Prostate gland (tissue), 2 donors: Measurements from ENCODE around the gene TNXB.

Experiments used
- POLR2A ChIP-seq: fragments of 450-650 bp; IDR thresholded peaks from one replicate; pipeline ENCODE4 v1.6.1; 2016; ENCODE audit warnings: antibody characterized with exemption, mild to moderate bottlenecking
- TF ChIP-seq, protein P1 (sequence below), 4 experiments: fragments of 200-600 bp in 2 of 4; fragments of 450-650 bp in 2 of 4; sonication (generic) in 2 of 4; IDR thresholded peaks; 1 replicate in 3 of 4; 2 replicates in 1 of 4; pipeline ENCODE4 v1.5.1; 2016 to 2019; ENCODE audit warnings: antibody characterized with exemption in 4 of 4, mild to moderate bottlenecking in 2 of 4, moderate library complexity in 2 of 4

DNA sequence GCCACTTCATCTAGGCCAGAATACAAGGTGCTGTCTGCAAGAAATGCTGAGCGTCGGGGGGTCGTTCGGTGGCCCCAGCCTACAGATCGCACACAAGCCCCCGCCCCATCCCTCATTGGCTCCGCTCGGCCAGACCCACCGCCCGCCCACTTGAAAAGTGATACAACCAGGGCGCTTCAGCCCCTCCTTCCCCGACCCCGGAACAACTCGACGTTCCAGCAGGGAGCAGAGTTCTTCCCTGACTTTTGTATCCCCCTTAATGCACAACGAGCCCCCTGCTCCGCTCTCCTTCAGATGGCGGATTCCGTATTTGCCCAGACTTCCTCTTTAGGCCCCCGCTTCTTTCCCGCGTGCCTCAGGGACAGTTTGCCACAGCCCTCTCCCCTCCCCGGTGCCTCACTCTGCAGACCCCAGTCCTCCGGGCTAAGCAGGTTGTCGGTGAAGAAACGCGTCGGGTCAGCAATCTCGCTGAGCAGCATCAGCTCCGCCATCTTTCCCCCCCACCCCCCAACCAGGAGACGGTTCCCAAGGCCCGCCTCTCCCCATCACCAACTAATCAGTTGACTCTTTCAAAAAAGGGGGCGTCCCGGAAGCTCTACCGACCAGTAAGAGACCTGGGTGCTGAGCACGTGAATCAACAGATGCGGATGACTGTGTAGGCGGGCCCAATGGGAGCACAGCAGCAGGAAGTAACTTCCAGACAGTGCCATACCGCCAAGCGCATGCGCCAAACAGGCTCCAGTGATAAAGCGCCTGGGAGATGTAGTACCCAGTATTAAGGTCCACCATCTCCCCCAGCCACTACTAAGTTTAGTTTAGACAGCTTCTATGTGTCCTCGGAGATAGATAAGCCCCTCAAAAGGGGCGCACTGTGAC, 18.8 kb upstream of the TNXB start, which contains the start of gene ATF6B:
- TF ChIP-seq, protein P1, sequence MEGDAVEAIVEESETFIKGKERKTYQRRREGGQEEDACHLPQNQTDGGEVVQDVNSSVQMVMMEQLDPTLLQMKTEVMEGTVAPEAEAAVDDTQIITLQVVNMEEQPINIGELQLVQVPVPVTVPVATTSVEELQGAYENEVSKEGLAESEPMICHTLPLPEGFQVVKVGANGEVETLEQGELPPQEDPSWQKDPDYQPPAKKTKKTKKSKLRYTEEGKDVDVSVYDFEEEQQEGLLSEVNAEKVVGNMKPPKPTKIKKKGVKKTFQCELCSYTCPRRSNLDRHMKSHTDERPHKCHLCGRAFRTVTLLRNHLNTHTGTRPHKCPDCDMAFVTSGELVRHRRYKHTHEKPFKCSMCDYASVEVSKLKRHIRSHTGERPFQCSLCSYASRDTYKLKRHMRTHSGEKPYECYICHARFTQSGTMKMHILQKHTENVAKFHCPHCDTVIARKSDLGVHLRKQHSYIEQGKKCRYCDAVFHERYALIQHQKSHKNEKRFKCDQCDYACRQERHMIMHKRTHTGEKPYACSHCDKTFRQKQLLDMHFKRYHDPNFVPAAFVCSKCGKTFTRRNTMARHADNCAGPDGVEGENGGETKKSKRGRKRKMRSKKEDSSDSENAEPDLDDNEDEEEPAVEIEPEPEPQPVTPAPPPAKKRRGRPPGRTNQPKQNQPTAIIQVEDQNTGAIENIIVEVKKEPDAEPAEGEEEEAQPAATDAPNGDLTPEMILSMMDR (IDR thresholded peaks at IDR 0.05), result peak in 1 of 4 experiments; percentile 11
- peak; percentile 51 for TF ChIP-seq POLR2A
